ENCODE data around the gene PMFBP1. TPM values are rescaled to one million over a fixed set of nuclear protein-coding genes. Genes with fewer than 3 reads are reported as not detected.

The PMFBP1 gene
- total and polyA plus RNA-seq, 12 donors, result 0.15 to 2.4 (median 0.55) TPM

GRCh38 chr16:72179204-72179970 is 7.4 kb upstream of the PMFBP1 start:
- DNase-seq, result no peak
- Histone ChIP-seq H3K36me3 (replicated peaks in 1 of 2) (no peaks in the 10 kb centered on the region), H3K27me3 (no peaks in the 10 kb centered on the region), H3K27ac (no peak overlapping the region), H3K4me3 (no peak overlapping the region), H3K9me3 (replicated peaks in 1 of 3) (no peaks in the 10 kb centered on the region), H3K4me1 (replicated peaks in 1 of 2) (no peaks in the 10 kb centered on the region)
- no peak for TF ChIP-seq CTCF (IDR thresholded peaks at IDR 0.05)
- no peak for TF ChIP-seq POLR2A (IDR thresholded peaks at IDR 0.05)
- intact Hi-C loops (cut with DNase I), result no loop called here
- 54 to 58% (median 56%) methylated on average over 5 of the region's 5 CpGs for WGBS, 4 donors

GRCh38 chr16:72174726-72175125 is 2.8 kb upstream of the PMFBP1 start:
- no peaks in the 10 kb centered on the region for H3K27me3 ChIP-seq
- WGBS, 4 donors, result 68 to 83% (median 77%) methylated on average over 2 of the region's 2 CpGs
- H3K9me3 ChIP-seq (replicated peaks in 1 of 3), result no peaks in the 10 kb centered on the region
- intact Hi-C loops (cut with DNase I), result no loop called here
- no peak overlapping the region for H3K27ac ChIP-seq
- H3K36me3 ChIP-seq (replicated peaks in 1 of 2), result no peaks in the 10 kb centered on the region
- H3K4me1 ChIP-seq (replicated peaks in 1 of 2), result no peaks in the 10 kb centered on the region
- no peak for DNase-seq
- TF ChIP-seq POLR2A (IDR thresholded peaks at IDR 0.05) (no peak), CTCF (IDR thresholded peaks at IDR 0.05) (no peak)
- H3K4me3 ChIP-seq, result no peak overlapping the region

GRCh38 chr16:72173997-72174396 is 2.0 kb upstream of the PMFBP1 start:
- 73 to 89% (median 84%) methylated on average over 1 of the region's 1 CpG for WGBS, 4 donors

GRCh38 chr16:72171236-72171635 is 719 bp downstream of the PMFBP1 start:
- DNase-seq, result no peak
- Histone ChIP-seq H3K9me3 (replicated peaks in 1 of 3) (no peaks in the 10 kb centered on the region), H3K36me3 (replicated peaks in 1 of 2) (no peaks in the 10 kb centered on the region), H3K4me1 (replicated peaks in 1 of 2) (no peaks in the 10 kb centered on the region), H3K27me3 (no peaks in the 10 kb centered on the region), H3K27ac (no peak overlapping the region), H3K4me3 (no peak overlapping the region)
- 90 to 96% (median 92%) methylated on average over 1 of the region's 1 CpG for WGBS, 4 donors
- TF ChIP-seq POLR2A (IDR thresholded peaks at IDR 0.05), result no peak
- TF ChIP-seq CTCF (IDR thresholded peaks at IDR 0.05), result no peak
- intact Hi-C loops (cut with DNase I), result no loop called here

More at GRCh38 chr16:72173997-72174396, 2.0 kb upstream of the PMFBP1 start:
- Histone ChIP-seq H3K27ac (no peak overlapping the region), H3K36me3 (replicated peaks in 1 of 2) (no peaks in the 10 kb centered on the region), H3K4me1 (replicated peaks in 1 of 2) (no peaks in the 10 kb centered on the region), H3K27me3 (no peaks in the 10 kb centered on the region), H3K4me3 (no peak overlapping the region), H3K9me3 (replicated peaks in 1 of 3) (no peaks in the 10 kb centered on the region)
- no peak for DNase-seq
- intact Hi-C loops (cut with DNase I), result no loop called here
- TF ChIP-seq CTCF (IDR thresholded peaks at IDR 0.05) (no peak), POLR2A (IDR thresholded peaks at IDR 0.05) (no peak)

Measured in adrenal gland (tissue), 12 donors.